ENCODE measurements around the gene RAB43. TPM values are rescaled to one million over a fixed set of nuclear protein-coding genes. Genes with fewer than 3 reads are reported as not detected.

RAB43 gene
- total RNA-seq, 1 experiment from 2014 or later = 13.5 TPM

DNA sequence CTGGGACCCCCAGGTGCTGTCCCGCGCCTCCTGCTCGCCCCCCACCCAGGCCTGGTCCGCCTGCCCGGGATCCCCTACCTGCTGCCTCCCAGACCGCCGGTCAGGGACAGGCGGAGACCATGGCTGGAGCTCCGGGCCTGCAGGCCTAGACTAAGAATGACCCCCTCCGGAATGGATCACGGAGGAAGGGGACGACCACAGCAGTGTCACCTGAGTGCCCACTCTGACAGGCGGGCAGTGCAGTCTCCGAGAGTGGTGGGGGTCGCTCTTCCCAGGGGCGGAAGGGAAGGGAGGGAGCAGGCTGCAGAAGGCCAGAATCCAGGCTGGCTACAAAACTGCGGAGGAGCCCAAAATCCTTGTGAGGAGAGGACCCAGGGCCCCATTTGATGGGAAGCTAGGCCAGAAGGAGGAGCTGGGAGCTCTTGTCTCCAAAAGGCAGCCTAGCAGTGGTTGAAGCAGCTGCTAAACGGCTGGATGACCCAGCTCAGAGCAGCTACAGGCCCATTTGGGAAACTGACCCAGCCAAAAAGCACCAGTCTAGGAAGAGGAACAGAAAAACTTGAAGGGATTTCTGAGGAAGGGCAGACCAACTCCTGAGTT, 908 bp upstream of the RAB43 start (continued):
- TF ChIP-seq, protein P1, sequence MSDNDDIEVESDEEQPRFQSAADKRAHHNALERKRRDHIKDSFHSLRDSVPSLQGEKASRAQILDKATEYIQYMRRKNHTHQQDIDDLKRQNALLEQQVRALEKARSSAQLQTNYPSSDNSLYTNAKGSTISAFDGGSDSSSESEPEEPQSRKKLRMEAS (IDR thresholded peaks at IDR 0.05) = no peak
- no peak for TF ChIP-seq ELF1 (IDR thresholded peaks at IDR 0.05; ENCODE audit: borderline replicate concordance, low read depth)

DNA sequence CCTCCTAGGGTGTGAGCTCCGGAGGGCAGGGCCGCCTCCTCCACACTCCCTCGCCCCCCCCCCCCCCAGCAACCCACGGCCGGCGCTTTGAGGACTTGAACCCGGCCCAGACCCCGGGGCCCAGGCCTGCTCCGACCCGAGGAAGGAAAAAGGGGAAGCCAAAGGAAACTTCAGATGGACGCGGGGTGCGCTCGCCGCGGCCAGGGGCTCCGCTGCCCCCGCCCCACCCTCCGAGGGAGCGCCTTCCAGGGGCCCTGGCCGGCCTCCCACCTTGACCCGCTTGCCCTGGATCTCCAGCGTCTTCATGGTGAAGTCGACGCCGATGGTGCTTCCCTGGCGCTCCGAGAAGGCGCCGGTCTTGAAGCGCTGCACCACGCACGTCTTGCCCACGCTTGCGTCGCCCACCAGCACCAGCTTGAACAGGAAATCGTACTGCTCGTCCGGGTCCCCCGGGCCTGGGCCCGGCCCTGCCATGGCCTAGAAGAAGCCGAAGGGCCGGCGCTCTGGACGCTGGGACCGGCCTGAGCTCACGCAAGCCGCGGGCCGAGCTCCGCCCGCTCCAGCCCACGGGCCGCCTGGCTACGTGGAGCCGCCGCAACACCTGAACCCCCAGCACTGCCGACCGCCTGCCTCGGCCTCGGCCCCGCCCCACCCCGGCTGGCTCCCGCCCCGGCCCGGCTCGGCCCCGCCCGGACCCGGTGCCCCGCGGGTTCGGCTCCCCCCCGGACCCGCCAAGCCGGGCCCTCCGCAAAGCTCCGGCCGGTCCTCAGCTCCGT, 400 bp downstream of the RAB43 start:
- ATAC-seq (peak; percentile 5), DNase-seq (ENCODE audit: low read depth, low spot score) (no peak)
- peak overlapping the region; percentile 78 for H3K9ac ChIP-seq (ENCODE audit: low read length)
- H3K4me3 ChIP-seq (replicated peaks in 1 of 2; ENCODE audit: low read depth in 1 of 2, low read length in 2 of 2) = peak overlapping the region; percentile 69 to 76
- RAD21 ChIA-PET (ENCODE audit: low non-redundant PET in 1 of 2, low total read pairs in 2 of 2, uncharacterized antibody in 2 of 2, unreplicated experiment in 2 of 2) = interaction anchor here in 1 of 2 experiments (0.6 kb wide), 1 partner anchor 124 kb away, joined by 3 read pairs; no protein-coding TSS in a partner anchor
- no peaks in the 10 kb centered on the region; a peak in 1 of 4 replicates for H3K36me3 ChIP-seq (ENCODE audit: control insufficient read depth in 1 of 2, insufficient read depth in 2 of 2, low read length in 2 of 2)
- H3K9me2 ChIP-seq (ENCODE audit: insufficient read depth) = no peaks in the 10 kb centered on the region
- H2AFZ ChIP-seq (ENCODE audit: low read depth, low read length, poor library complexity, severe bottlenecking) = no peak overlapping the region
- H4K20me1 ChIP-seq (ENCODE audit: insufficient read depth) = no peaks in the 10 kb centered on the region
- peaks cover 16 to 36% of the 10 kb centered on the region in 2 experiments for H3K4me1 ChIP-seq (ENCODE audit: control insufficient read depth in 1 of 2, insufficient read depth in 2 of 2, low read length in 2 of 2)
- peak; percentile 66 for TF ChIP-seq POLR2AphosphoS5 (IDR thresholded peaks at IDR 0.05; ENCODE audit: low read depth, low read length)
- TF ChIP-seq, protein P2, sequence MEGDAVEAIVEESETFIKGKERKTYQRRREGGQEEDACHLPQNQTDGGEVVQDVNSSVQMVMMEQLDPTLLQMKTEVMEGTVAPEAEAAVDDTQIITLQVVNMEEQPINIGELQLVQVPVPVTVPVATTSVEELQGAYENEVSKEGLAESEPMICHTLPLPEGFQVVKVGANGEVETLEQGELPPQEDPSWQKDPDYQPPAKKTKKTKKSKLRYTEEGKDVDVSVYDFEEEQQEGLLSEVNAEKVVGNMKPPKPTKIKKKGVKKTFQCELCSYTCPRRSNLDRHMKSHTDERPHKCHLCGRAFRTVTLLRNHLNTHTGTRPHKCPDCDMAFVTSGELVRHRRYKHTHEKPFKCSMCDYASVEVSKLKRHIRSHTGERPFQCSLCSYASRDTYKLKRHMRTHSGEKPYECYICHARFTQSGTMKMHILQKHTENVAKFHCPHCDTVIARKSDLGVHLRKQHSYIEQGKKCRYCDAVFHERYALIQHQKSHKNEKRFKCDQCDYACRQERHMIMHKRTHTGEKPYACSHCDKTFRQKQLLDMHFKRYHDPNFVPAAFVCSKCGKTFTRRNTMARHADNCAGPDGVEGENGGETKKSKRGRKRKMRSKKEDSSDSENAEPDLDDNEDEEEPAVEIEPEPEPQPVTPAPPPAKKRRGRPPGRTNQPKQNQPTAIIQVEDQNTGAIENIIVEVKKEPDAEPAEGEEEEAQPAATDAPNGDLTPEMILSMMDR (IDR thresholded peaks at IDR 0.05 in 2 of 3, conservative IDR thresholded peaks at IDR 0.05 in 1 of 3; ENCODE audit: borderline replicate concordance in 1 of 3, insufficient read depth in 1 of 3, low read depth in 2 of 3, low read length in 2 of 3) = no peak
- no peak for TF ChIP-seq POLR2A (IDR thresholded peaks at IDR 0.05; ENCODE audit: borderline replicate concordance, extremely low read depth, insufficient read depth, insufficient read length)
- no peak for TF ChIP-seq EZH2phosphoT487 (IDR thresholded peaks at IDR 0.05; ENCODE audit: borderline replicate concordance)
- TF ChIP-seq CEBPB (IDR thresholded peaks at IDR 0.05; ENCODE audit: low read depth) = no peak
- TF ChIP-seq FOSL1 (IDR thresholded peaks at IDR 0.05; ENCODE audit: low read depth) = no peak
- no peak for TF ChIP-seq EZH2 (IDR thresholded peaks at IDR 0.05)
- TF ChIP-seq ZFX (IDR thresholded peaks at IDR 0.05) = peak; percentile 72; the same call in 1 of the 2 replicates
- CTCF ChIA-PET = interaction anchor here (0.9 to 3.7 kb wide), 6 partner anchors 40 to 151 kb away, joined by 3 to 16 read pairs (median 6); no protein-coding TSS in a partner anchor
- TSS peak; percentile 69 for BruUV-seq (replicated peaks)
- intact Hi-C loops (cut with micrococcal nuclease) = no loop called here
- H3K79me2 ChIP-seq (ENCODE audit: insufficient read depth, low read length) = peaks cover 5% of the 10 kb centered on the region; the same call in 1 of the 2 replicates
- peak overlapping the region; percentile 70 for H3K27ac ChIP-seq (ENCODE audit: low read depth, low read length)
- peak overlapping the region; percentile 91 for H3K4me2 ChIP-seq (ENCODE audit: low read length)
- POLR2A ChIA-PET = interaction anchor here (0.9 to 1.4 kb wide), 6 partner anchors 39 to 195 kb away, joined by 3 to 5 read pairs (median 4); a partner anchor contains a TSS
- no peaks in the 10 kb centered on the region for H3K27me3 ChIP-seq (ENCODE audit: insufficient read depth, low read length)
- no peaks in the 10 kb centered on the region for H3K9me3 ChIP-seq (ENCODE audit: control insufficient read depth in 1 of 2, insufficient read depth in 1 of 2, low read depth in 1 of 2, low read length in 2 of 2)
